Smooth muscle cell of the brain vasculature (primary cell): ENCODE measurements around the gene RBM25.
"Not testable (repeated sequence)": the region's sequence is repeated elsewhere in the genome, so short reads cannot be mapped to it uniquely, and the experiment has no call there.

ENCODE experiments used
- DNase-seq: peaks from one replicate; pipeline ENCODE4 v3.0.0-alpha.2; 2012; ENCODE audit warnings: low read depth, low spot score

Gene RBM25

DNA sequence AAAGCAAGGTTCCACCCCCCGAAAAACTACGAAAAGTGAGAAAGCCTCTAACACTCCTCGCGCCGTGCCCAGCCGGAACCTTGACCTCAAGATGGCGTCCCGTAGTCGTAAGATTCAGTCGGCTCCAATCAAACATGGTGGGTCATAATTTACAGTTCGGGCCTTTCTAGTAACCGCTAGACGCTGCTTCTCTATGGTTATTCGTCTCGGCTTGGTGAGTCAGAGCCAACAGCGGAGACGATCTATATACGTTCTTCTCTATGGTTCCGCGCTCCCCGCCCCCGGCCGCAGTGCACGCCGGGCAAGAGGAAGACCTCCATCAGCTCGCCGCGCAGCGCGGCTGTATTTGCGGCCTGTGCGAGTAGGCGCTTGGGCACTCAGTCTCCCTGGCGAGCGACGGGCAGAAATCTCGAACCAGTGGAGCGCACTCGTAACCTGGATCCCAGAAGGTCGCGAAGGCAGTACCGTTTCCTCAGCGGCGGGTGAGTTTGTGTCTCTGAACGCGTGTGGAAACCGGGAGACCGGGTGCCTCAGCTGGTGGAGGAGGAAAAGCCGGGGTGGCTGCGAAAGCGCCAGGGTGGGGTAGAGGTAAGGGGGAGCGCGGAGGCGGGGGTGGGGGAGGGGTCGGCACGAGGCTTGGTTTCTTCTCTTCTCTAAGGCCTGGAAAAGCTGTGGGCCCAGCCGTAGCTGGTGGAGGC, at the start of gene RBM25:
Gene RBM25, plus strand, starts transcription at position 311 of the 698 bp plus-strand sequence. CDS start 13,108 bp downstream, outside the sequence.
- DNase-seq: peak; percentile 98

DNA sequence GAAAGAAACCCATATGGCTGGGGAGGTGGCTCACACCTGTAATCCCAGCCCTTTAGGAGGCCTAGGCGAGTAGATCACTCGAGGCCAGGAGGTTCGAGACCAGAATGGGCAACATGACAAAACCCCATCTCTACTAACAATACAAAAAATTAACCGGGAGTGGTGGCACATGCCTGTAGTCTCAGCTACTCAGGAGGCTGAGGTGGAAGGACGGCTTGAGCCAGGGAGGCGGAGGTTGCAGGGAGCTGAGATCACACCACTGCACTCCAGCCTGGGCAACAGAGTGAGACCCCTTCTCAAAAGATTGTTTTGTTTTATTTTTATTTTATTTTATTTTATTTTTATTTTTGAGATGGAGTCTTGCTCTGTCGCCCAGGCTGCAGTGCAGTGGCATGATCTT, 47.1 kb upstream of the RBM25 start:
- not testable (repeated sequence) for DNase-seq

GRCh38 chr14:73014105-73014504, 44.2 kb upstream of the RBM25 start:
- DNase-seq: no peak

DNA sequence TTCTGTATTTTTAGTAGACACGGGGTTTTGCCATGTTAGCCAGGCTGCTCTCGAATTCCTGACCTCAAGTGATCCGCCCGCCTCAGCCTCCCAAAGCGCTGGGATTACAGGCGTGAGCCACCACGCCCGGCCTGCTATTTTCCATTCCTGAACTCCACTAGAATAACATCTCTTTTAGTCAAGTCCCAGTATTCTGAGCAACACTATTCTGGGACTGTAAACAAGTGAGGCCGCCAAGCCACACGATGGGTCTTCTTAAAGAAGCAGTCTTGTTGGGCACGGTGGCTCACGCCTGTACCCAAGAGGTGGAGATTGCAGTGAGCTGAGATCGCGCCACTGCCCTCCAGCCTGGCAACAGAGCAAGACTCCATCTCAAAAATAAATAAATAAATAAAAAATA, 42.8 kb upstream of the RBM25 start:
- DNase-seq: not testable (repeated sequence)

DNA sequence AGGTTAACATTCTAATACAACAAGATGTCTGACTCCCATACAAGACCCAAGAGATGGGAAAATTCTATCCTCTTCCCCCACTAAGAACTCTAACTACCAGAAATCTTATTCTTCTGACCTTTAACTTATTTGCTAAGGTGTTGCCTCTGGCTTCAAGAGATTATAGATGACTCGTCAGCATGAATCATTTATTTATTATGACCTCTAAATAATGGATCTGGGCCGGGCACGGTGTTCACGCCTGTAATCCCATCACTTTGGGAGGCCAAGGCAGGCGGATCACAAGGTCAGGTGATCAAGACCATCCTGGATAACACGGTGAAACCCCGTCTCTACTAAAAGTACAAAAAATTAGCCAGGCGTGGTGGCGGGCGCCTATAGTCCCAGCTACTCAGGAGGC, 42.3 kb upstream of the RBM25 start:
- not testable (repeated sequence) for DNase-seq

GRCh38 chr14:73022051-73022450, 36.3 kb upstream of the RBM25 start:
- no peak for DNase-seq

GRCh38 chr14:73025544-73025943, 32.8 kb upstream of the RBM25 start:
- no peak for DNase-seq

DNA sequence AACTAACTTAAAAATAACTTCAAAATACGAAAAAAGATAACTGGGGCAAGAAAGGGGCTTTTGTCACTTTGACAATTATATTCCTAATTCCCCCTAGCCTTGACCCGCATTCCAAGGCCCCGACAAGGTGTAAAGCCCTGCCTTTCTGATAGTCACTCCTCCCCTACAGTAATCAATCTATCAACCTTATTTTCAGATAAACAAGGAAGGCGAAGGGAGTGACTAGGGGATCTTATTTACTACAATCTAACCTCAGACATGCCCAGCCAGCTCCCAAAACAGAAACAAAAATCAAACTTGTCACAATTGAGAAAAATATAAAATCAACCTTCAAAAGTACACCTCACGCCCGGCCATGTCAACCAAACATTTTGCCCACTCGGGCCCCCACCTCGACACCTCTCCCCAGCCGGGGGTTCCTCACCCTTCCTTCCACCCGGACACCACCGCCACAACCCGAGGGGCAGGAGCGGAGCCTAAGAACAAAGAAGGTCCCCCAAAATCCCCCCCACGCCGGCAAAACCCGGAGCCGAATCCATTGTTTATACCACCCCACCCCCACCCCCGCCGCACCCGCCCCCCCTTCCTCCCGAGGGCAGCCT, 32.0 kb upstream of the RBM25 start:
- no peak for DNase-seq

DNA sequence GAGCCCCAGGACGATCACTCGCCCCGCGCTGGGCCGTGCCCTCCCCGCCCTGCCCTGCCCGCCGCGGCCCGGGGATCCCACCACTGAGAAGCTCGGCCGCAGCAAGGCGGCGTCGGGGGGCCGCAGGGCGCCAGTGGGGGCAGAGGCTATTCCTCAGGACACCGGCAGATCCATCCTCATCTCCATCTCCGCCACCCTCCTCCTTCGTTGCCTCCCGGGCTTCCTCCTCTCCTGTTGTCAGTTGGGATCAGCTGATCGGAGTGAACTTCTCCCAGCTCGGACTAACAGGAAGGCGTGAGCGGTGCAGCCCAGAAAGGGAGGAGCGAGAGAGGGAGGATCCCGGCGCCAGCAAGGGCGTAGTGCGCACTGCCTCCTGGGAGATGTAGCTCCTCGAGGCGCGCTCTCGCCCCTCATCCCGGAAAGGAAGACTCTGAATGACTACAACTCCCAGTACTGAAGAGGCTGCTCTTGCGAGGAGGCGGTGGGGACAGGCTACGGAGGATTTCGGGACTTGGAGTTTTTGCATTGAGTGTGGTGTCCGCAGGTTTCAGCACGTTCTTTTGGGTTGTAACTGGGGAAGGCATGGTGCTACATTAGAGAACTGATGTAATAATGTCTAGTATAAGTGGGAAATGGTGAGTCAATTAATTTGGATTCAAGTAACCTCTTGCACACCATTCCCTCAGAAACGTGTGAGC, 31.3 kb upstream of the RBM25 start, which contains the start of gene ZFYVE1:
Gene ZFYVE1, minus strand, starts transcription at position 262 of the 698 bp plus-strand sequence. CDS start 2,598 bp downstream, outside the sequence.
- peak; percentile 98 for DNase-seq

- DNase-seq: no peak
Observed at GRCh38 chr14:73027546-73027945, 30.8 kb upstream of the RBM25 start.

- DNase-seq: no peak
Observed at GRCh38 chr14:73027984-73028383, 30.4 kb upstream of the RBM25 start.

DNA sequence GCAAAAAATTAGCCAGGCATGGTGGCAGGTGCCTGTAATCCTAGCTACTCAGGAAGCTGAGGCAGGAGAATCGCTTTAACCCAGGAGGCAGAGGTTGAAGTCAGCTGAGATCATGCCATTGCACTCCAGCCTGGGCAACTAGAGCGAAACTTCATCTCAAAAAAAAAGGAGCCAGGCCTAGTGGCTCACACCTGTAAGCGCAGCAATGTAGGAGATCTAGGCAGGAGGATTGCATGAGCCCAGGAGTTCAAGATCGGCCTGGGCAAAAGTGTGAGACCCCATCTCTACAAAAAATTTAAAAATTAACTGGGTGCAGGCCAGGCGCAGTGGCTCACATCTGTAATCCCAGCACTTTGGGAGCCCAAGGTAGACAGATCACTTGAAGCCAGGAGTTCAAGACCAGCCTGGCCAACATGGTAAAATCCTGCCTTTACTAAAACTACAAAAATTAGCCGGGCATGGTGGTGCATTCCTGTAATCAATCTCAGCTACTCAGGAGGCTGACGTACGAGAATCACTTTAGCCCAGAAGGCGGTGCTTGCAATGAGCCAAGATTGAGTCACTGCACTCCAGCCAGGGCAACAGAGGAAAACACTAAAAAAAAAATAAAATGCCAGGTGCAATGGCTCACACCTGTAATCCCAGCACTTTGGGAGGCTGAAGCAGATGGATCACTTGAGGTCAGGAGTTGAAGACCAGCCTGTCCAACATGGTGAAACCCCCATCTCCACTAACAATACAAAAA, 21.5 kb upstream of the RBM25 start:
- DNase-seq: not testable (repeated sequence)

DNA sequence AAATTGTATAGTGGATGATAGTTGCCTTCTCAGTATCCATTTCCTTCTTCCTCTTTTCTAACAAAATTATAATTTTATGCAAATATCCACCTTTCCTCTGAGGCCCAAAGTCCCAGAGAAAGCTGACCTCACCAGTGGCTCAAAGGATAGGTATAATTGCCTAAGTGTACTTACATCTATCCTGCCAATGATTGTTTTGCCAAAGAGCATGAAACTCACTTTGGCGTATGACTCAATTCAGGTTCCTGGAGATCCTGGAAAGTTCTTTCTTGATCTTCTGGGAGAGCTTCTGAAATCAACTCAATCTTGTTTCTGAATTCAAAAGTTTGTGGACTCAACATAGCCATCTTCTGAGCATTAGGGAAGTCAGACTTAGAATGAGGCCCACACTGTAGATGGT, 10.5 kb upstream of the RBM25 start:
- DNase-seq: no peak

GRCh38 chr14:73049428-73049827, 8.9 kb upstream of the RBM25 start:
- DNase-seq: no peak

DNA sequence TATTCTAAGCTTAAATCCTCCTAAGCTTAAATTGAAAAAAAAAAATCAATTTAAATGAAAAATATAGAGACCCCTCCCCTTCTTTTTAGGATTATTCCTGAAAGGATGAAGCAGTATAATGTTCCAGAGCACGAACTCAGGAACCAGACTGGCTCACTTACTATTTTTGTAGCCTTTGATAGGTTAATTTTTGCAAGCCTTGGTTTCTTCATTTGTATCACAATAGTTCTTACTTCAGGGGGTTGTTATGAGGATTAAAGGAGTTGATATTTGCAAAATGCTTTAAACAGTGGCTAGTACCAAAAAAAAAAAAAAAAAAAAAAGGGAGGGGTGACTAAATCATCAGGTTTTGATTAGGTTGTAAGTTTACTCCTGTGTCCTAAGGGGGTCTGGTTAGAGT, 3.1 kb upstream of the RBM25 start:
- no peak for DNase-seq

- no peak for DNase-seq
Observed at GRCh38 chr14:73057944-73058223, 450 bp upstream of the RBM25 start.

GRCh38 chr14:73058922-73059673, 764 bp downstream of the RBM25 start:
- no peak for DNase-seq

GRCh38 chr14:73069585-73069984, 11.3 kb downstream of the RBM25 start:
- no peak for DNase-seq

DNA sequence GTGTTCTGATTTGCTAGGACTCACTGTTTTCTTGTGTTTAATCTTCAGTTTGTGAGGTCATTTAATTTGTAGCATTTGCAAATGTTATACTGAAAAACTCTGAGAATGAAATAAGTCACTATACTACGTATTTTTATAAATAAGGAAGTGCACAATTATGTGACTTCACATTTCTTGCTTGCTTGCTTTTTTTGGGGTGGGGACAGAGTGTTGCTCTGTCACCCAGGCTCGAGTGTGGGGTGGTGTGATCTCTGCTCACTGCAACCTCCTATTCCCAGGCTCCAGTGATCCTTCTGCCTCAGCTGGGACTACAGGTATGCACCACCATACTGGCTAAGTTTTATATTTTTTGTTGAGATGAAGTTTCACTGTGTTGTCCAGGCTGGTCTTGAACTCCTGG, 32.7 kb downstream of the RBM25 start:
- DNase-seq: no peak

DNA sequence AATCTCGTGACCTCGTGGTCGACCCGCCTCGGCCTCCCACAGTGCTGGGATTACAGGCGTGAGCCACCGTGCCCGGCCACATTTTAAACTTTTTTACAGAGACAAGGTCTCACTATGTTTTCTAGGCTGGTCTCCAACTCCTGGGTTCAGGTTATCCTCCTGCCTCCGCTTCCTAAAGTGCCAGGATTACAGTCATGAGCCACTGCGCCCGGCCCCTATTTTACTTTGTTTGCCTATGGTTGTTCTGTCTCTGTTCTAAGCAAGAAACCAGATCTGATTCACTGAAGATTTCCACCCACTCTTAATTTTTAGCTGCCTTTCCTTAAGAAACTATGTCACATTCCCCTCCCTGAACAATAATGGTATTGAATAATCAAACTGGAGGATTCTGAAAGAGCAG, 39.1 kb downstream of the RBM25 start:
- DNase-seq: no peak

GRCh38 chr14:73100334-73100733, 42.0 kb downstream of the RBM25 start:
- DNase-seq: no peak
